Duodenal mucosa (tissue), 2 donors: ENCODE results near the gene ATG101.

Source experiments
- H3K27ac ChIP-seq: one replicate; pipeline ENCODE4 v1.7.0; 2013; ENCODE audit warnings: low read depth, low read length
- H3K27me3 ChIP-seq, 2 donors: one replicate each; pipeline ENCODE4 v1.7.0; 2013; ENCODE audit warnings: low read length in 2 of 2, control low read depth in 1 of 2; ENCODE audit not compliant: insufficient read depth in 2 of 2, control insufficient read depth in 1 of 2
- H3K36me3 ChIP-seq, 2 donors: one replicate each; pipeline ENCODE4 v1.7.0; 2013; ENCODE audit warnings: low read length in 2 of 2, control low read depth in 1 of 2; ENCODE audit not compliant: insufficient read depth in 2 of 2, control insufficient read depth in 1 of 2
- H3K4me1 ChIP-seq, 2 donors: one replicate each; pipeline ENCODE4 v1.7.0; 2013; ENCODE audit warnings: low read length in 2 of 2, control low read depth in 1 of 2; ENCODE audit not compliant: insufficient read depth in 2 of 2, control insufficient read depth in 1 of 2
- H3K4me3 ChIP-seq, 2 donors: one replicate each; pipeline ENCODE4 v1.7.0; 2013; ENCODE audit warnings: low read length in 2 of 2, low read depth in 1 of 2
- H3K9ac ChIP-seq, 2 donors: one replicate each; pipeline ENCODE4 v1.7.0; 2013; ENCODE audit warnings: low read length in 2 of 2, low read depth in 1 of 2
- H3K9me3 ChIP-seq, 2 donors: one replicate each; pipeline ENCODE4 v1.7.0; 2013; ENCODE audit warnings: low read length in 2 of 2, control low read depth in 1 of 2; ENCODE audit not compliant: control insufficient read depth in 1 of 2

The ATG101 gene

DNA sequence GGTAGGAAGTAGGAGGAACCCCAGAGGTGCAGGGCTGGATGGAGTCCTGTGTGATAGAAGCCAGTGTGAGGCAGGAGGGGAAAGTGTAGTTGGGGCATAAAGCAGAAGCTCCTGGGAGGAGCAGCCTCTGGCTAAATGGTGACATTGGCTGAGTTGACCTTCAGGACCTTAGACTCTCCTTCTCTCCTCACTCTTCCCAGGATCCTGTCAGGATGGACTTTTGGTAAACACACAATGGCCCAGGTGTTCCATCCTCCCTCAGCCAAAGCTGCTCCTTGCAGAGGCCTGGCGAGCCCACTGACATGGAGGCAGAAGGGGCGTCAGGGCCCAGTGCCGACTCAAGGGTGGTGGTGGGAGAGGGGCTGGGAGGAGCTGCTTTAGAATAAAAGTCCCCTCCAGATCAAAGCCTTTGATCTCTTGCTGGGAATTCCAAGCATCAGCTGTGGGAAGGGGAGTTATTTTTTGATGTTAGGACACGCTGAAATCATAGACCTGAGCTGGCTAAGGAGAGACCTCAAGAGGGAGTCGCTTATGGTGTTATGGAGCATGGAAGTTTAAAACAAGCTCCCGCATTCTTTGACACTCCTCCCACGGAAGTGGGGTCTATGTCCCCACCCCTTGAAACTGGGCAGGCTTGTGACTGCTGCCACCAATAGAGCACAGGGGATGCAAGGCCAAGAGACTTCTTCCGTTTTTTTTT lies 53.9 kb downstream of the ATG101 start:
- H3K27ac ChIP-seq: no peak overlapping the region
- no peak overlapping the region for H3K4me3 ChIP-seq
- H3K36me3 ChIP-seq: no peaks in the 10 kb centered on the region
- peaks cover 5 to 6% of the 10 kb centered on the region in 2 donors for H3K27me3 ChIP-seq
- H3K9ac ChIP-seq: no peak overlapping the region
- H3K9me3 ChIP-seq: no peaks in the 10 kb centered on the region
- H3K4me1 ChIP-seq: peaks cover 8 to 14% of the 10 kb centered on the region in 2 donors

DNA sequence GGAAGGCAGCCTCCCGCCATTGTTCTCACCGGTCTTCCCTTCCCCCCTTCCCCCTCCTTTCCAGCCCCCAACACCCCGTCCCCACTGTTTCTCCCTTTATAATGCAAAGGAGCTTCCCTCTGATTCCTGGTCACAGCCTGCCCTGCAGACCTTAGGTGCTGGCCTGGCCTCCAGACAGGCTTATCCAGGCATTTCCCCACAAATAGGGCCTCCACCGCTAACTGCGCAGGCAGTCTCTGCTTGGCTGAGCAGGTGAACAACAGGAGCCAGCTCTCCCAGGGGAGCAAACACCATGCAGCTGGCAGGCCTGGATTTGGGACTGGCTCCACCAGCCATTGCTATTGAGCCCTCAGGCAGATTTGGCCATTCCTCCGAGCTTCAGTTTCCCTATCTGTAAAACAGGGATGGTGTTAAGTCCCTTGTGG lies 55.7 kb downstream of the ATG101 start:
- Histone ChIP-seq H3K27ac (no peak overlapping the region), H3K4me1 (no peaks in the 10 kb centered on the region), H3K9ac (no peak overlapping the region), H3K4me3 (no peak overlapping the region), H3K27me3 (peaks cover 5 to 6% of the 10 kb centered on the region in 2 donors), H3K9me3 (no peaks in the 10 kb centered on the region), H3K36me3 (no peaks in the 10 kb centered on the region)

DNA sequence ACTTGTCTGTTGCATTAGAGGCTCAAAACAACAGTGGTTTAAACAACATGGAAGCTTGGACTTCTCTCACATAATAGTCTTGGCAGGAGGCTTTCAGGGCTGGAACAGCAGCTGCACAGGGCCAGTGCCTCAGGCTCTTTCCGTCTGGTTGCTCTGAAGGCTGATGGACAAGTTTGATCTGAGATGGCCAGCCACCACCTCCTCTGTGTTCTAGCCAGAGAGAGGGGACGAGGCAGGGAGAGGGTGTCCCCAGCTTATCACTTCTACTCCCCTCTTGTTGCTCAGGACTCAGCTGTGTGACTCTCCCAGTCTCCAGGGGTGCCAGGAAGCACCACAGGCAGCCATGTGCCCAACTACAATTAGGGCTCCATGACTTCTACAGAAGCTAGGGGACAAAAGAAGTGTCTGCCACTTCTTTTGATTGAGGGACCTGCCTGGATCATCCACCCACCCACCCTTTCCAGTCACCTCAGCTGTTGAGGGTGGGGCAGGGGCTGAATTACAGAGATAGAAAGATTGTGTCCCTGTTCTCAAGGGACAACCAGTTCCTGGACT lies 56.3 kb downstream of the ATG101 start:
- H3K27me3 ChIP-seq: peaks cover 5 to 6% of the 10 kb centered on the region in 2 donors
- H3K9ac ChIP-seq: no peak overlapping the region
- no peaks in the 10 kb centered on the region for H3K4me1 ChIP-seq
- no peak overlapping the region for H3K4me3 ChIP-seq
- H3K9me3 ChIP-seq: no peaks in the 10 kb centered on the region
- H3K36me3 ChIP-seq: no peaks in the 10 kb centered on the region
- no peak overlapping the region for H3K27ac ChIP-seq
